ENCODE measurements around the gene RPL38.
A peak's percentile ranks its signal among the peaks of the same experiment; 100 is the strongest.
"Not testable (repeated sequence)": the region's sequence is repeated elsewhere in the genome, so short reads cannot be mapped to it uniquely, and the experiment has no call there.

Gene RPL38

GRCh38 chr17:74183411-74183810 is 20.1 kb upstream of the RPL38 start:
- no peak for DNase-seq (ENCODE audit: low read depth in 1 of 2, low spot score in 1 of 2)

GRCh38 chr17:74185571-74186185 is 17.8 kb upstream of the RPL38 start:
- no peak for DNase-seq (ENCODE audit: low read depth in 1 of 2, low spot score in 1 of 2)

GRCh38 chr17:74186498-74186897 is 17.0 kb upstream of the RPL38 start:
- no peak for DNase-seq (ENCODE audit: low read depth in 1 of 2, low spot score in 1 of 2)

- DNase-seq (ENCODE audit: low read depth in 1 of 2, low spot score in 1 of 2): no peak
These were observed 15.7 kb upstream of the RPL38 start for GRCh38 chr17:74187761-74188160.

- DNase-seq (ENCODE audit: low read depth in 1 of 2, low spot score in 1 of 2): not testable (repeated sequence)
These were observed 14.8 kb upstream of the RPL38 start for GRCh38 chr17:74188687-74189086.

- DNase-seq (ENCODE audit: low read depth in 1 of 2, low spot score in 1 of 2): no peak
These were observed 13.3 kb upstream of the RPL38 start for GRCh38 chr17:74190154-74190553.

GRCh38 chr17:74190807-74191406 is 12.6 kb upstream of the RPL38 start:
- no peak for DNase-seq (ENCODE audit: low read depth in 1 of 2, low spot score in 1 of 2)

- no peak for DNase-seq (ENCODE audit: low read depth in 1 of 2, low spot score in 1 of 2)
These were observed 10.3 kb upstream of the RPL38 start for GRCh38 chr17:74192950-74193781.

GRCh38 chr17:74194682-74195081 is 8.8 kb upstream of the RPL38 start:
- no peak for DNase-seq (ENCODE audit: low read depth in 1 of 2, low spot score in 1 of 2)

GRCh38 chr17:74196541-74197317 is 6.7 kb upstream of the RPL38 start:
- DNase-seq (ENCODE audit: low read depth in 1 of 2, low spot score in 1 of 2): no peak

- no peak for DNase-seq (ENCODE audit: low read depth in 1 of 2, low spot score in 1 of 2)
These were observed 5.7 kb upstream of the RPL38 start for GRCh38 chr17:74197801-74198200.

- no peak for DNase-seq (ENCODE audit: low read depth in 1 of 2, low spot score in 1 of 2)
These were observed 4.8 kb upstream of the RPL38 start for GRCh38 chr17:74198694-74199093.

GRCh38 chr17:74199306-74200092 is 4.0 kb upstream of the RPL38 start:
- DNase-seq (ENCODE audit: low read depth in 1 of 2, low spot score in 1 of 2): peak; percentile 32 to 53

- no peak for DNase-seq (ENCODE audit: low read depth in 1 of 2, low spot score in 1 of 2)
These were observed 3.4 kb upstream of the RPL38 start for GRCh38 chr17:74200112-74200511.

GRCh38 chr17:74201250-74201649 is 2.2 kb upstream of the RPL38 start:
- no peak for DNase-seq (ENCODE audit: low read depth in 1 of 2, low spot score in 1 of 2)

- no peak for DNase-seq (ENCODE audit: low read depth in 1 of 2, low spot score in 1 of 2)
These were observed 1.5 kb upstream of the RPL38 start for GRCh38 chr17:74201948-74202347.

- no peak for DNase-seq (ENCODE audit: low read depth in 1 of 2, low spot score in 1 of 2)
These were observed 540 bp upstream of the RPL38 start for GRCh38 chr17:74202938-74203337.

- no peak for DNase-seq (ENCODE audit: low read depth in 1 of 2, low spot score in 1 of 2)
These were observed 996 bp downstream of the RPL38 start for GRCh38 chr17:74204474-74204873.

- DNase-seq (ENCODE audit: low read depth in 1 of 2, low spot score in 1 of 2): no peak
These were observed 1.8 kb downstream of the RPL38 start for GRCh38 chr17:74205274-74205673.

- no peak for DNase-seq (ENCODE audit: low read depth in 1 of 2, low spot score in 1 of 2)
These were observed 2.9 kb downstream of the RPL38 start for GRCh38 chr17:74206332-74206818.

All from activated T-helper 1 cell treated with anti-CD3 and anti-CD28 coated beads, Interleukin-2, amount 50 U/mL, for 16 hours (primary cell).